22Rv1 (cell line): ENCODE measurements around the gene SDSL.

Source experiments
- H3K27ac ChIP-seq: fragments of 450-650 bp; 2 replicates; pipeline ENCODE4 v1.5.1; 2017
- ZFX ChIP-seq: fragments of 450-650 bp; IDR thresholded peaks from 2 replicates; pipeline ENCODE4 v1.6.1; 2017; ENCODE audit warnings: antibody characterized with exemption, borderline replicate concordance
- TF ChIP-seq, protein P1 (sequence below): fragments of 450-650 bp; IDR thresholded peaks from 2 replicates; pipeline ENCODE4 v1.5.1; 2017; ENCODE audit warnings: mild to moderate bottlenecking

SDSL gene

DNA sequence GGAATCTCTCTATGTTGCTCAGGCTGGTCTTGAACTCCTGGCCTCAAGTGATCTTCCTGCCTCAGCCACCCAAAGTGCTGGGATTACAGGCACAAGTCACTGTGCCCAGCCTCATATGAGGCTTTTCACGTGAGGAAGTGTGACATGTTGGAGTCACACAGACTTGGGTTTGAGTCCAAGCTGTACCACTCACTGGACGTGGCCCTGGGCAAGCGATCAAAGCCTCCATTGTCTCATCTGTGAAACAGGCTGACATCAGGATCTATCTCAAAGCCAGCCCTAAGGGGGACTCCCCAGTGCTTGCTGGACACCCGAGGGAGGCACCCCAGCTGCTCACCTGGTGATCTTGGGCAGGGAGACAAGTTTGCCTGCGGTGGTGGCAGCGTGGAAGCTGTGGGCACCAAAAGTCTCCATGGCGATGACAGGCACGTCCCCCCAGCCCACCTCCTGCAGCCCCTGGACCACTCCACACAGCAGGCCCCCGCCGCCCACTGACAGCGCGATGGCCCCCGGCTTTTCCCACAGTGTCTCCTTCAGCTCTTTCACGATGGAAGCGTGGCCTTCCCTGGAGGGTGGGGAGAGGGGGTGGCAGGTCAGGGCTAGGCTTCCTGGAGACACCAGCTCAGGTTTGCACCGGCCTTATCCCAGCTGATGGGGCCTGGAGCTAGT lies 25.2 kb upstream of the SDSL start:
- TF ChIP-seq, protein P1, sequence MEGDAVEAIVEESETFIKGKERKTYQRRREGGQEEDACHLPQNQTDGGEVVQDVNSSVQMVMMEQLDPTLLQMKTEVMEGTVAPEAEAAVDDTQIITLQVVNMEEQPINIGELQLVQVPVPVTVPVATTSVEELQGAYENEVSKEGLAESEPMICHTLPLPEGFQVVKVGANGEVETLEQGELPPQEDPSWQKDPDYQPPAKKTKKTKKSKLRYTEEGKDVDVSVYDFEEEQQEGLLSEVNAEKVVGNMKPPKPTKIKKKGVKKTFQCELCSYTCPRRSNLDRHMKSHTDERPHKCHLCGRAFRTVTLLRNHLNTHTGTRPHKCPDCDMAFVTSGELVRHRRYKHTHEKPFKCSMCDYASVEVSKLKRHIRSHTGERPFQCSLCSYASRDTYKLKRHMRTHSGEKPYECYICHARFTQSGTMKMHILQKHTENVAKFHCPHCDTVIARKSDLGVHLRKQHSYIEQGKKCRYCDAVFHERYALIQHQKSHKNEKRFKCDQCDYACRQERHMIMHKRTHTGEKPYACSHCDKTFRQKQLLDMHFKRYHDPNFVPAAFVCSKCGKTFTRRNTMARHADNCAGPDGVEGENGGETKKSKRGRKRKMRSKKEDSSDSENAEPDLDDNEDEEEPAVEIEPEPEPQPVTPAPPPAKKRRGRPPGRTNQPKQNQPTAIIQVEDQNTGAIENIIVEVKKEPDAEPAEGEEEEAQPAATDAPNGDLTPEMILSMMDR, result no peak
- no peak for TF ChIP-seq ZFX
- no peak overlapping the region for H3K27ac ChIP-seq

GRCh38 chr12:113397497-113398197 lies 24.5 kb upstream of the SDSL start:
- H3K27ac ChIP-seq, result no peak overlapping the region
- TF ChIP-seq, protein P1, result no peak
- TF ChIP-seq ZFX, result no peak

- no peak overlapping the region for H3K27ac ChIP-seq
- no peak for TF ChIP-seq ZFX
- TF ChIP-seq, protein P1, result no peak
Measured at GRCh38 chr12:113398346-113399290, 23.6 kb upstream of the SDSL start.

GRCh38 chr12:113399490-113399889 lies 22.7 kb upstream of the SDSL start:
- no peak for TF ChIP-seq ZFX
- TF ChIP-seq, protein P1, result no peak
- no peak overlapping the region for H3K27ac ChIP-seq

DNA sequence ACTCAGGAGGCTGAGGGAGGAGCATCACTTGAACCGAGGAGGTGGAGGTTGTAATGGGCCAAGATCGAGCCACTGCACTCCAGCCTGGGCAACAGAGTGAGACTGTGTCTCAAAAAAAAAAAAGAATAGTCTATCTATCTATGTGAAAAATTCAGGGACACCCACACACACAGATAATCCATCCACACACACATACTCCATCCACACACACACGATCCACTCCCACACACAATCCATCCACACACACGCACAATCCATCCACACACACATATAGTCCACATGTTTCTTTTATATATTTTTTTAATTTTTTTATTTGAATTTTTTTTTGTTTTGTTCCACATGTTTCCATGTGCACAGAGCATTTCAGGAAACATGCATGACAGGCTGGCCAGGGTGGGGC lies 21.8 kb upstream of the SDSL start:
- H3K27ac ChIP-seq, result no peak overlapping the region
- TF ChIP-seq, protein P1, result no peak
- TF ChIP-seq ZFX, result no peak

DNA sequence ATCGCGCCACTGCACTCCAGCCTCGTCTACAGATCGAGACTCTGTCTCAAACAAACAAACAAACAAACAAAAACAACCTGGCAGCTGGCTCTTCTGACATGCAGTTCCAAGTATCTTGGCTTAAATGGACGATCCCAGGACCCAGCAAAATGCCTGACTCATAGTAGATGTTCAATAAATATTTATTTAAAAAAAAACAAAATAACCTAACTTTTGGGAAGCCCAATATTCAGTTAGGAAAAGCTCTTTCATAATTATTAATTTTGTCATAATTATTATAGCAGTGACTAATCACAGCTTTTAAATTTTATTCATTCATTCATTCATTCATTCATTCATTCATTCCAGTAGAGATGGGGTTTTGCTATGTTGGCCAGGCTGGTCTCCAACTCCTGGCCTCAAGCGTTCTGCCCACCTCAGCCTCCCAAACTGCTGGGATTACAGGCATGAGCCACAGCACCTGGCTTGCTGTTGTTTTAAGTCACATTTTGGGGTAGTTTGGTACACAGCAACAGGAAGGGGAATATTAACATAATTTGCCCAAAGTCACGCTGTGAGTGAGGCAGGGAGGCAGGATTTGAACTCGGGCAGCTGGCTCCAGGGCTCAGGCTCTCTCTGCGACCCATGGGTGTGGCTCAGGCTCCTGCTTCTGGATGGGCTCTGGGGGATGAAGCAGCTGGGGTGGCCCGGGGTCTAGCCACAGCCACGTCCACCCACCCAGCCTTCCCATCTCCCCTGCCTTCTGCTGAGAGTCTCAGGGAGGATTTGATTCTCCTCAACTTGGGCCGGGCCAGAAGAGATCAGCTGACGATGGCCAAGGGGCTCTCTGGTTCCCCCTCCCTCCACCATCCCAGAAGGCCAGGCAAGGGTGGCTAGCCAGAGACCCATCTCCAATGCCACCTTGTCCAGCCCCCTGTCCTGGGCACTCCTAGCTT lies 20.8 kb upstream of the SDSL start:
- H3K27ac ChIP-seq, result no peak overlapping the region

More for the DNA sequence above, 20.8 kb upstream of the SDSL start:
- TF ChIP-seq, protein P1, result no peak
- TF ChIP-seq ZFX, result no peak
